ENCODE results near the gene WDPCP. TPM values are rescaled to one million over a fixed set of nuclear protein-coding genes. Genes with fewer than 3 reads are reported as not detected.

The WDPCP gene
- total RNA-seq, 1 donor from 2014 or later = 9.1 TPM

GRCh38 chr2:63132020-63132419 lies 456.3 kb downstream of the WDPCP start:
- Mint-ChIP-seq H3K36me3 (ENCODE audit: low read depth) (peaks cover 9% of the 10 kb centered on the region), H3K9me3 (peaks cover 15% of the 10 kb centered on the region), H3K27me3 (ENCODE audit: low read depth) (no peaks in the 10 kb centered on the region), H3K4me1 (no peaks in the 10 kb centered on the region), H3K4me3 (no peak overlapping the region), H3K27ac (ENCODE audit: unreplicated experiment) (no peak overlapping the region)
- no peak for TF ChIP-seq CTCF (conservative IDR thresholded peaks at IDR 0.05)
- no peak for DNase-seq (ENCODE audit: low read depth, low spot score)

- H3K27ac Mint-ChIP-seq (ENCODE audit: unreplicated experiment) = no peak overlapping the region
- no peaks in the 10 kb centered on the region for H3K4me1 Mint-ChIP-seq
- H3K36me3 Mint-ChIP-seq (ENCODE audit: low read depth) = peaks cover 9% of the 10 kb centered on the region
- no peak overlapping the region for H3K4me3 Mint-ChIP-seq
- DNase-seq (ENCODE audit: low read depth, low spot score) = no peak
- no peaks in the 10 kb centered on the region for H3K27me3 Mint-ChIP-seq (ENCODE audit: low read depth)
- no peak for TF ChIP-seq CTCF (conservative IDR thresholded peaks at IDR 0.05)
- peaks cover 11% of the 10 kb centered on the region for H3K9me3 Mint-ChIP-seq
These were observed 457.1 kb downstream of the WDPCP start for GRCh38 chr2:63131196-63131595.

GRCh38 chr2:63127594-63127993 lies 460.7 kb downstream of the WDPCP start:
- H3K27me3 Mint-ChIP-seq (ENCODE audit: low read depth) = no peaks in the 10 kb centered on the region
- H3K27ac Mint-ChIP-seq (ENCODE audit: unreplicated experiment) = no peak overlapping the region
- no peak for TF ChIP-seq CTCF (conservative IDR thresholded peaks at IDR 0.05)
- H3K9me3 Mint-ChIP-seq = peaks cover 11% of the 10 kb centered on the region
- no peak for DNase-seq (ENCODE audit: low read depth, low spot score)
- H3K4me1 Mint-ChIP-seq = no peaks in the 10 kb centered on the region
- no peak overlapping the region for H3K4me3 Mint-ChIP-seq
- H3K36me3 Mint-ChIP-seq (ENCODE audit: low read depth) = peaks cover 7% of the 10 kb centered on the region

- no peak overlapping the region for H3K4me3 Mint-ChIP-seq
- no peak for DNase-seq (ENCODE audit: low read depth, low spot score)
These were observed 463.4 kb downstream of the WDPCP start for GRCh38 chr2:63124850-63125249.

GRCh38 chr2:63124218-63124617 lies 464.1 kb downstream of the WDPCP start:
- Mint-ChIP-seq H3K27me3 (ENCODE audit: low read depth) (no peaks in the 10 kb centered on the region), H3K4me3 (no peak overlapping the region), H3K4me1 (no peaks in the 10 kb centered on the region), H3K27ac (ENCODE audit: unreplicated experiment) (no peak overlapping the region), H3K9me3 (peaks cover 5% of the 10 kb centered on the region), H3K36me3 (ENCODE audit: low read depth) (no peaks in the 10 kb centered on the region)
- TF ChIP-seq CTCF (conservative IDR thresholded peaks at IDR 0.05) = no peak
- DNase-seq (ENCODE audit: low read depth, low spot score) = no peak

More at GRCh38 chr2:63124850-63125249, 463.4 kb downstream of the WDPCP start:
- Mint-ChIP-seq H3K27ac (ENCODE audit: unreplicated experiment) (no peak overlapping the region), H3K36me3 (ENCODE audit: low read depth) (no peaks in the 10 kb centered on the region), H3K27me3 (ENCODE audit: low read depth) (no peaks in the 10 kb centered on the region), H3K4me1 (no peaks in the 10 kb centered on the region), H3K9me3 (peaks cover 8% of the 10 kb centered on the region)
- TF ChIP-seq CTCF (conservative IDR thresholded peaks at IDR 0.05) = no peak

- H3K36me3 Mint-ChIP-seq (ENCODE audit: low read depth) = peaks cover 3% of the 10 kb centered on the region
- H3K9me3 Mint-ChIP-seq = peaks cover 6% of the 10 kb centered on the region
- no peak overlapping the region for H3K4me3 Mint-ChIP-seq
- H3K27ac Mint-ChIP-seq (ENCODE audit: unreplicated experiment) = no peak overlapping the region
- no peaks in the 10 kb centered on the region for H3K4me1 Mint-ChIP-seq
- no peak for DNase-seq (ENCODE audit: low read depth, low spot score)
- H3K27me3 Mint-ChIP-seq (ENCODE audit: low read depth) = no peaks in the 10 kb centered on the region
- no peak for TF ChIP-seq CTCF (conservative IDR thresholded peaks at IDR 0.05)
These were observed 465.4 kb downstream of the WDPCP start for GRCh38 chr2:63122921-63123320.
